COR-L47 (cell line): ENCODE results near the gene DNMT3A.

Source experiments
- DNase-seq: peaks from one replicate; lab custom pipeline; 2025; lab: John Stamatoyannopoulos, UW

The DNMT3A gene

GRCh38 chr2:25373269-25373981 lies 31.7 kb upstream of the DNMT3A start:
- DNase-seq = peak; percentile 83

- DNase-seq = no peak
Observed at GRCh38 chr2:25372405-25373268, 30.9 kb upstream of the DNMT3A start.

GRCh38 chr2:25371253-25372241 lies 29.8 kb upstream of the DNMT3A start:
- DNase-seq = no peak

- no peak for DNase-seq
Observed at GRCh38 chr2:25369876-25370275, 28.2 kb upstream of the DNMT3A start.

GRCh38 chr2:25369439-25369838 lies 27.7 kb upstream of the DNMT3A start:
- DNase-seq = no peak

GRCh38 chr2:25368660-25369059 lies 26.9 kb upstream of the DNMT3A start:
- no peak for DNase-seq

GRCh38 chr2:25367296-25367695 lies 25.6 kb upstream of the DNMT3A start:
- DNase-seq = no peak

- DNase-seq = no peak
Observed at GRCh38 chr2:25366629-25367028, 24.9 kb upstream of the DNMT3A start.

GRCh38 chr2:25365241-25365640 lies 23.5 kb upstream of the DNMT3A start:
- no peak for DNase-seq

GRCh38 chr2:25363733-25364132 lies 22.0 kb upstream of the DNMT3A start:
- no peak for DNase-seq

GRCh38 chr2:25362434-25363145 lies 20.9 kb upstream of the DNMT3A start:
- no peak for DNase-seq

GRCh38 chr2:25362049-25362433 lies 20.3 kb upstream of the DNMT3A start:
- DNase-seq = peak; percentile 87

GRCh38 chr2:25361261-25362048 lies 19.7 kb upstream of the DNMT3A start:
- DNase-seq = no peak

- no peak for DNase-seq
Observed at GRCh38 chr2:25358836-25359235, 17.1 kb upstream of the DNMT3A start.

- no peak for DNase-seq
Observed at GRCh38 chr2:25358249-25358815, 16.6 kb upstream of the DNMT3A start.

GRCh38 chr2:25356088-25356487 lies 14.4 kb upstream of the DNMT3A start:
- DNase-seq = no peak

- DNase-seq = no peak
Observed at GRCh38 chr2:25355270-25355669, 13.5 kb upstream of the DNMT3A start.

- no peak for DNase-seq
Observed at GRCh38 chr2:25354116-25354515, 12.4 kb upstream of the DNMT3A start.

GRCh38 chr2:25349397-25349796 lies 7.7 kb upstream of the DNMT3A start:
- DNase-seq = no peak

GRCh38 chr2:25347846-25348245 lies 6.1 kb upstream of the DNMT3A start:
- DNase-seq = no peak
